Glutamatergic neuron (in vitro differentiated cells): ENCODE results near the gene PRSS23. TPM values are rescaled to one million over a fixed set of nuclear protein-coding genes. Genes with fewer than 3 reads are reported as not detected.
"Not testable (repeated sequence)": the region's sequence is repeated elsewhere in the genome, so short reads cannot be mapped to it uniquely, and the experiment has no call there.

Experiments used
- DNase-seq: peaks from one replicate; pipeline ENCODE4 v3.0.0; 2022
- H3K27ac Mint-ChIP-seq: one replicate; pipeline ENCODE4 v1.8.0; 2020; ENCODE audit warnings: mild to moderate bottlenecking, mixed read lengths, inconsistent platforms; ENCODE audit not compliant: unreplicated experiment
- H3K27me3 Mint-ChIP-seq: one replicate; pipeline ENCODE4 v1.8.0; 2020; ENCODE audit warnings: mild to moderate bottlenecking, moderate library complexity, mixed read lengths, inconsistent platforms; ENCODE audit not compliant: unreplicated experiment
- H3K36me3 Mint-ChIP-seq: one replicate; pipeline ENCODE4 v1.8.0; 2020; ENCODE audit warnings: mild to moderate bottlenecking, mixed read lengths, inconsistent platforms; ENCODE audit not compliant: unreplicated experiment
- H3K4me1 Mint-ChIP-seq: one replicate; pipeline ENCODE4 v1.8.0; 2020; ENCODE audit warnings: mild to moderate bottlenecking, low read depth, mixed read lengths, inconsistent platforms; ENCODE audit not compliant: unreplicated experiment
- H3K4me3 Mint-ChIP-seq: one replicate; pipeline ENCODE4 v1.8.0; 2020; ENCODE audit warnings: mild to moderate bottlenecking, mixed read lengths, inconsistent platforms; ENCODE audit not compliant: unreplicated experiment
- H3K9me3 Mint-ChIP-seq: one replicate; pipeline ENCODE4 v1.8.0; 2020; ENCODE audit warnings: mild to moderate bottlenecking, moderate library complexity, mixed read lengths, inconsistent platforms; ENCODE audit not compliant: unreplicated experiment
- total RNA-seq: library from RNA; stranded (reverse); fragmentation: NEBNext Ultra II Directional; extraction: Animal tissue kit (Norgen Biotek cat#: 25700); gene quantifications from one replicate; pipeline ENCODE4 v1.2.1, GENCODE V29; 2021; ENCODE audit not compliant: unreplicated experiment
- TF ChIP-seq, protein P1 (sequence below): fragments of 200-600 bp; sonication (generic); IDR thresholded peaks from one replicate; pipeline ENCODE4 v1.5.0; 2021; ENCODE audit not compliant: partially characterized antibody, unreplicated experiment

Gene PRSS23
- total RNA-seq, 1 donor from 2014 or later = 20.2 TPM

DNA sequence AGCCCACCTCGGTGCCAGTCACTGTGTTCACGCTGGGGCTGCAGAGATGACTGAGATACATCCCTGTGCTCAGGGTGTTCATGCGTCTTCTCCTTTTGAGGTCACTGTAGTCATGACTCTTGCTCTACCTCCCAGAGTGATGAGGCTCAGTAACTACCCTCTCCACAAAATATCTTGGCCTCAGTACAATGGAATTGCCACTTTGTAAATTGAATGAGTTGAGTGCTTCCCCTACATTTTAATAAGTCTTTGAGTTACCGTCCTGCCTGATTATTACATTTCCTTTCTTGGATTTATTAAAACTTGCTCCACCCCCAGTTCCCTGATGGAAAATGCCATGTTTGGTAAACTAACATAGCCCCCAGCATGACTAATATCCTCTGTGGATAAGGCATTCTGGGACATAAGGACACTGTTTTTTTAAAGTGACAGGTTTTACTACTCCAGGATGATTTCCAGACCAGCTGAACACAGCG, 15.9 kb downstream of the PRSS23 start:
- Mint-ChIP-seq H3K4me3 (no peak overlapping the region), H3K4me1 (no peaks in the 10 kb centered on the region), H3K9me3 (no peaks in the 10 kb centered on the region), H3K36me3 (no peaks in the 10 kb centered on the region), H3K27ac (no peak overlapping the region), H3K27me3 (no peaks in the 10 kb centered on the region)
- TF ChIP-seq, protein P1, sequence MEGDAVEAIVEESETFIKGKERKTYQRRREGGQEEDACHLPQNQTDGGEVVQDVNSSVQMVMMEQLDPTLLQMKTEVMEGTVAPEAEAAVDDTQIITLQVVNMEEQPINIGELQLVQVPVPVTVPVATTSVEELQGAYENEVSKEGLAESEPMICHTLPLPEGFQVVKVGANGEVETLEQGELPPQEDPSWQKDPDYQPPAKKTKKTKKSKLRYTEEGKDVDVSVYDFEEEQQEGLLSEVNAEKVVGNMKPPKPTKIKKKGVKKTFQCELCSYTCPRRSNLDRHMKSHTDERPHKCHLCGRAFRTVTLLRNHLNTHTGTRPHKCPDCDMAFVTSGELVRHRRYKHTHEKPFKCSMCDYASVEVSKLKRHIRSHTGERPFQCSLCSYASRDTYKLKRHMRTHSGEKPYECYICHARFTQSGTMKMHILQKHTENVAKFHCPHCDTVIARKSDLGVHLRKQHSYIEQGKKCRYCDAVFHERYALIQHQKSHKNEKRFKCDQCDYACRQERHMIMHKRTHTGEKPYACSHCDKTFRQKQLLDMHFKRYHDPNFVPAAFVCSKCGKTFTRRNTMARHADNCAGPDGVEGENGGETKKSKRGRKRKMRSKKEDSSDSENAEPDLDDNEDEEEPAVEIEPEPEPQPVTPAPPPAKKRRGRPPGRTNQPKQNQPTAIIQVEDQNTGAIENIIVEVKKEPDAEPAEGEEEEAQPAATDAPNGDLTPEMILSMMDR = no peak
- DNase-seq = no peak

DNA sequence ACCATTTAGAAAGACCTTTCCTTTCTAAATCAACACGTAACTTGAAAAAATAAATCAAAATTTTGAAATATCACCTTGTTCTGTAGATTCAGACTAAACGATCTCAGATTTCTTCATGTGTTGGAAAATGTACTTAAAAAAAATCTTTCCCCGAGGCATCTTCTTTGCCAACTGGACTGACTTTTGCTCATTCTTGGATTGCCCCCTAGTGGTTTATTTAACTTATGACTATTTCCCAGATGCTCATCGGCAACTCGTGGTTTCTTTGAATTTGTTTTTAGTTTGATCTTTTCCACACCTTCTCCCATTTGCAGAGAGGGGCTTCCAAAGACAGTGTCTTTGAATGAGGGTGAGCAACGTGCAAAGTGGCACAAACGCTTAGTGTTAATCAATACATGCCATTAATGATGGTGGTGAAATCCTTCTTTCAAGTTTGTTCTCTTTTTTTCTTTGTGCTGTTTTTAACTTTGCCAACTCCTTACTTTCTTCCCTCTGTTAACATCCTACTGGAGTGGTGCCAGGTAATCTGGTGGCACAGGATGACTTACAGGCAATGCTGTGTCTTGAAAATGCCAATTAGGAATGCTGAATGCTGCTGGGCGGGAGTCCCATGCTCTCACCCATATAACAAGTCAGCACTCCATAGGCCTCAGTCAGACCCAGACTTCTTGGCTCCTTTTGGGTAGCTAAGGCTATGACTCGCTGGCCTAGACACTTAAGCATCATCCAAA, 18.3 kb downstream of the PRSS23 start:
- H3K27ac Mint-ChIP-seq = no peak overlapping the region
- H3K9me3 Mint-ChIP-seq = no peaks in the 10 kb centered on the region
- no peaks in the 10 kb centered on the region for H3K36me3 Mint-ChIP-seq
- no peak overlapping the region for H3K4me3 Mint-ChIP-seq
- no peaks in the 10 kb centered on the region for H3K4me1 Mint-ChIP-seq
- H3K27me3 Mint-ChIP-seq = no peaks in the 10 kb centered on the region
- DNase-seq = no peak
- TF ChIP-seq, protein P1 = peak; percentile 93

DNA sequence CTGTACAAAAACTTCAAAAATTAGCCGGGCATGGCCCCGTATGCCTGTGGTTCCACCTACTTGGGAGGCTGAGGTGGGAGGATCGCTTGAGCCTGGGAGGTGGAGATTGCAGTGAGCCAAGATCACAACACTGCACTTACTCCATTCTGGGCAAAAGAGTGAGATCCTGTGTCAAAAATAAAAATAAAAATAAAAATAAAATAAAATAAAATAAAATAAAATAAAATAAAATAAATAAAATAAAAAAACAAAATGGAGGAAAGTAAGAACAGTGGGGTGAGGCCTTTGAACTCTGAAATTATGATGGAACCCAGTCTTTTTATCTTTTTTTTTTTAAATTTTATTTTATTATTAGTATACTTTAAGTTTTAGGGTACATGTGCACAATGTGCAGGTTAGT, 23.8 kb downstream of the PRSS23 start:
- not testable (repeated sequence) for H3K4me1 Mint-ChIP-seq, DNase-seq, H3K27me3 Mint-ChIP-seq, H3K4me3 Mint-ChIP-seq, H3K9me3 Mint-ChIP-seq, H3K27ac Mint-ChIP-seq, H3K36me3 Mint-ChIP-seq

DNA sequence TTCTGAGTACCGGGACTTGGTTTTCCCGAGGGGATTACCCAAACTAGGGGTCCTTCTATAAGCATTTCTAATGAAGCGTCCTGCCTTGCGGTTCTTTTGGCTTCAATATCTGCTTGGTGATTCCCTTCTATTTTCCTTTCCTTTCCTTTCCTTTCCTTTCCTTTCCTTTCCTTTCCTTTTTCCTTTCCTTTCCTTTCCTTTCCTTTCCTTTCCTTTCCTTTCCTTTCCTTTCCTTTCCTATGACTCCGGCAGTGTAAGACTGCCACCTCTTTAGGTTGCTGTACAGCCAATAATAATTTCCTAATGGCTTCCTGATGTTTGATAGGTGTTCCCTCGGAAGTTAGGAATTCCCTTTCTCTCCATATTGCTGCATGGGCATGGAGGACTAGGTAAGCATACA, 34.0 kb downstream of the PRSS23 start:
- not testable (repeated sequence) for H3K4me1 Mint-ChIP-seq, H3K4me3 Mint-ChIP-seq, H3K36me3 Mint-ChIP-seq, H3K27ac Mint-ChIP-seq, H3K9me3 Mint-ChIP-seq, H3K27me3 Mint-ChIP-seq, DNase-seq

DNA sequence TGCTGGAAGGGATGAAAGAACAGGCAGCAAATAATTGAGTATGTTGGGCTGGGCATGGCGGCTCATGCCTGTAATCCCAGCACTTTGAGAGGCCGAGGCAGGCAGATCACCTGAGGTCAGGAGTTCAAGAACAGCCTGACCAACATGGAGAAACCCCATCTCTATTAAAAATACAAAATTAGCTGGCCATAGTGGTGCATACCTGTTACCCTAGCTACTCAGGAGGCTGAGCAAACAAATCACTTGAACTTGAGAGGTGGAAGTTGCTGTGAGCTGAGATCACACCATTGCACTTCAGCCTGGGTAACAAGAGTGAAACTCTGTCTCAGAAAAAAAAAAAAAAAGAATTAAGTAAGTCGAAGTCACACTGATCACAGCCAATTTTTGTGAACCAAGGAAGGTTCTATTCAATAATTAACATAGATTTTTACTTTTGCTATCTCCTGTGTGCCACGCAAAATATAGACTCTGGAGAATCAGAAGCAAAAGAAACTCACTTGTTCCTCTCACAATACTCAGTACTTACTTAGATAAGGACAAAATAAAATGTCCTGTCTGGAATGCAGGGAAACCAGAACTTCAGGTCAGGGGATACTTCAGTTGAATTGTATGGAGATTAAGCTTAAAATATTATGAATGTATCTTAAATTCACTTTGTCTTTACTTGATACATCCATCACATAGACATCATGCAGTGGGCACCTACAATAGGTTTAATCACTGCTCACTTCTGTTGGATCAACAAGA, 44.6 kb downstream of the PRSS23 start:
- not testable (repeated sequence) for H3K27ac Mint-ChIP-seq, DNase-seq, H3K4me3 Mint-ChIP-seq, H3K27me3 Mint-ChIP-seq, H3K36me3 Mint-ChIP-seq, H3K4me1 Mint-ChIP-seq, H3K9me3 Mint-ChIP-seq

DNA sequence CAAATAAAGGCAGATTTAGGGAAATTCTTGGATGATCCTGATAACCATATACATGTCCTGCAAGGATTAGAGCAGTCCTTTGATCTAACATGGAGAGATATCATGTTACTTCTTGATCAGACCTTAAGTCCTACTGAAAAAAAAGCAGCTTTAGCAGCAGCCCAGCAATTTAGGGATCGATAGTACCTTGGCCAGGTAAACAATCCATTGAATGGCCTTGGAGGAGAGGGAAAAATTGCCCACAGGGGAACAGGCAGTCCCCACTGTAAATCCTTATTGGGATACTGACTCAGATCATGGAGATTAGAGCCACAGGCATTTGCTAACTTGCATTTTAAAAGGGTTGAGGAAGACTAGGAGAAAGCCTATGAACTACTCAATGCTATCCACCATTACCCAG, 47.8 kb downstream of the PRSS23 start:
- Mint-ChIP-seq H3K27ac (no peak overlapping the region), H3K27me3 (no peaks in the 10 kb centered on the region), H3K36me3 (no peaks in the 10 kb centered on the region), H3K4me1 (no peaks in the 10 kb centered on the region), H3K9me3 (no peaks in the 10 kb centered on the region), H3K4me3 (no peak overlapping the region)
- DNase-seq = no peak
- TF ChIP-seq, protein P1 = no peak
